HEK293 (cell line): ENCODE data around the gene PLIN4.

Experiments
- CTCF ChIA-PET: fragments of 350-600 bp; formaldehyde crosslinking; extraction: SDS; loops from one replicate; lab custom pipeline; 2021; ENCODE audit warnings: antibody characterized with exemption; lab: Yijun Ruan, JAX
- POLR2A ChIA-PET: fragments of 300-600 bp; formaldehyde crosslinking; extraction: SDS; loops from one replicate; lab custom pipeline; 2020; ENCODE audit warnings: antibody characterized with exemption, inconsistent platforms; lab: Yijun Ruan, JAX
- H3K27ac ChIP-seq: fragments of 200-500 bp; sonication (Bioruptor generic); 2 replicates; pipeline ENCODE4 v1.5.1; 2014; ENCODE audit warnings: low read depth, low read length, control low read depth, inconsistent platforms; ENCODE audit errors: extremely low read depth
- H3K36me3 ChIP-seq, 2 experiments: fragments of 200-500 bp in 1 of 2; sonication (Bioruptor generic) in 1 of 2; 1 replicate in 1 of 2; 2 replicates in 1 of 2; pipeline ENCODE4 v1.5.1; 2014 to 2017; ENCODE audit warnings: inconsistent platforms in 2 of 2, low read length in 2 of 2; ENCODE audit not compliant: control insufficient read depth in 2 of 2, insufficient read depth in 1 of 2
- H3K4me1 ChIP-seq: fragments of 200-500 bp; sonication (Bioruptor generic); 2 replicates; pipeline ENCODE4 v1.5.1; 2014; ENCODE audit warnings: mild to moderate bottlenecking, low read length, inconsistent platforms; ENCODE audit not compliant: control insufficient read depth, insufficient read depth
- H3K4me3 ChIP-seq: 2 replicates; pipeline ENCODE4 v1.5.1; 2011; ENCODE audit warnings: low read depth, mild to moderate bottlenecking, control low read depth, low read length, moderate library complexity
- H3K9me3 ChIP-seq: fragments of 200-500 bp; sonication (Bioruptor generic); 2 replicates; pipeline ENCODE4 v1.5.1; 2014; ENCODE audit warnings: low read depth, low read length, inconsistent platforms; ENCODE audit not compliant: control insufficient read depth, insufficient read depth
- AEBP2 ChIP-seq: fragments of 450-650 bp; formaldehyde crosslinking; IDR thresholded peaks from 2 replicates; pipeline ENCODE4 v1.5.1; 2016; ENCODE audit warnings: missing biosample characterization, missing genetic modification characterization, borderline replicate concordance
- HIC1 ChIP-seq: fragments of 450-650 bp; formaldehyde crosslinking; IDR thresholded peaks from 2 replicates; pipeline ENCODE4 v1.5.1; 2016; ENCODE audit warnings: missing biosample characterization, missing genetic modification characterization
- MZF1 ChIP-seq: fragments of 450-650 bp; formaldehyde crosslinking; IDR thresholded peaks from 2 replicates; pipeline ENCODE4 v1.5.1; 2017; ENCODE audit warnings: missing biosample characterization, missing genetic modification characterization, borderline replicate concordance
- WT1 ChIP-seq: fragments of 450-650 bp; formaldehyde crosslinking; IDR thresholded peaks from 2 replicates; pipeline ENCODE4 v1.5.1; 2016; ENCODE audit warnings: missing biosample characterization, missing genetic modification characterization
- YY2 ChIP-seq: fragments of 450-650 bp; formaldehyde crosslinking; IDR thresholded peaks from 2 replicates; pipeline ENCODE4 v1.5.1; 2016; ENCODE audit warnings: missing biosample characterization, missing genetic modification characterization
- ZFP69B ChIP-seq: fragments of 450-650 bp; formaldehyde crosslinking; IDR thresholded peaks from 2 replicates; pipeline ENCODE4 v1.5.1; 2016; ENCODE audit warnings: missing biosample characterization, missing genetic modification characterization
- ZIC2 ChIP-seq: fragments of 450-650 bp; formaldehyde crosslinking; IDR thresholded peaks from 2 replicates; pipeline ENCODE4 v1.5.1; 2016; ENCODE audit warnings: missing biosample characterization, missing genetic modification characterization
- ZNF121 ChIP-seq: fragments of 450-650 bp; formaldehyde crosslinking; IDR thresholded peaks from 2 replicates; pipeline ENCODE4 v1.5.1; 2016; ENCODE audit warnings: missing biosample characterization, missing genetic modification characterization
- ZNF175 ChIP-seq: fragments of 450-650 bp; formaldehyde crosslinking; IDR thresholded peaks from 2 replicates; pipeline ENCODE4 v1.5.1; 2016; ENCODE audit warnings: missing biosample characterization, missing genetic modification characterization
- ZNF341 ChIP-seq: fragments of 450-650 bp; formaldehyde crosslinking; IDR thresholded peaks from 2 replicates; pipeline ENCODE4; 2016; ENCODE audit warnings: low read depth, missing biosample characterization, missing genetic modification characterization
- ZNF362 ChIP-seq: fragments of 450-650 bp; formaldehyde crosslinking; IDR thresholded peaks from 2 replicates; pipeline ENCODE4 v1.5.1; 2016; ENCODE audit warnings: missing biosample characterization, missing genetic modification characterization
- ZNF768 ChIP-seq: fragments of 450-650 bp; formaldehyde crosslinking; IDR thresholded peaks from 2 replicates; pipeline ENCODE4 v1.5.1; 2018; ENCODE audit warnings: missing biosample characterization, mild to moderate bottlenecking, missing genetic modification characterization
- ZNF837 ChIP-seq: fragments of 450-650 bp; formaldehyde crosslinking; IDR thresholded peaks from 2 replicates; pipeline ENCODE4 v1.5.1; 2016; ENCODE audit warnings: missing biosample characterization, missing genetic modification characterization
- ZSCAN16 ChIP-seq: fragments of 450-650 bp; formaldehyde crosslinking; IDR thresholded peaks from 2 replicates; pipeline ENCODE4 v1.5.1; 2016; ENCODE audit warnings: missing biosample characterization, missing genetic modification characterization
- TF ChIP-seq, protein P1 (sequence below): fragments of 450-650 bp; formaldehyde crosslinking; IDR thresholded peaks from 2 replicates; pipeline ENCODE4 v1.5.1; 2016; ENCODE audit warnings: missing biosample characterization, missing genetic modification characterization

The PLIN4 gene

DNA sequence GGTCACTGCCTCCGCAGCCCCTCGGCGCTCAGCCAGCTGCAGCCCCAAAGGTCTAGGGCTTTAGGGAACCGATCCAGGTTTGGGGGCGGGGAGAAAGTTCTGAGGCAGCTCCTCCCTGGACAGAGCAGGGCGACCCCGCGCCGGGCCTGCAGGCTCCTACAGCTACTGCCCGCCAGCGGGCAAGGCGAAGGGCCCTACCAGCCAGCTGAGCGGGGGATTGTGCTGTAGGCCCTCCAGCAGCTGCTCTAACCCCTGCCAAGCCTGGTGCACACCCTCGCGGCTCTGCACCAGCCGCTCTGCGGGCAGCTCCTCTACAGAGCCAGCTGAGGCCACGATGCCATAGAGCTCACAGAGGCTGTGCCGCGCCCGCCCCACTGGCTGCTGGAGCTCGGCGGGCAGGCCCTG lies 14.0 kb downstream of the PLIN4 start (continued):
- TF ChIP-seq, protein P1, sequence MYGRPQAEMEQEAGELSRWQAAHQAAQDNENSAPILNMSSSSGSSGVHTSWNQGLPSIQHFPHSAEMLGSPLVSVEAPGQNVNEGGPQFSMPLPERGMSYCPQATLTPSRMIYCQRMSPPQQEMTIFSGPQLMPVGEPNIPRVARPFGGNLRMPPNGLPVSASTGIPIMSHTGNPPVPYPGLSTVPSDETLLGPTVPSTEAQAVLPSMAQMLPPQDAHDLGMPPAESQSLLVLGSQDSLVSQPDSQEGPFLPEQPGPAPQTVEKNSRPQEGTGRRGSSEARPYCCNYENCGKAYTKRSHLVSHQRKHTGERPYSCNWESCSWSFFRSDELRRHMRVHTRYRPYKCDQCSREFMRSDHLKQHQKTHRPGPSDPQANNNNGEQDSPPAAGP (tag by site-specific recombination): no peak
- TF ChIP-seq AEBP2 (tag by site-specific recombination): no peak
- no peak for TF ChIP-seq ZNF362 (tag by site-specific recombination)
- no peak for TF ChIP-seq ZNF837 (tag by site-specific recombination)
- TF ChIP-seq ZSCAN16 (tag by site-specific recombination): no peak
- no peak for TF ChIP-seq MZF1

DNA sequence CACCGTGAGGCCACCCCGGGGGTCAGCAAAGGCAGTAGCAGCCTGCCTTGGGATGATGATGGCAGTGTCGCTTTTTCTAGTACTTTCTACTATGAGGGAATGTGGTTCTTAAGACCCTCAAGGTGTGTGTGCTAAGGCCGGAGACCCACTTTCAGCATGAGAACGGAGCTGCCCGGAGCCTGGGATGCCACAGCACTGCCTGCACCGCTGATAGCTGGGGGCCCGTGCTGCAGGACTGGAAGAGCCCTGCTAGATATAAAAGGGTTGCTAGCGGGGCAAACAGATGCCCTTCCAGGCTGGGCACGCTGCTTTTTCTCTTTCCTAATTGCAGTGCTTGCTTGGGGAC lies 14.5 kb downstream of the PLIN4 start:
- H3K27ac ChIP-seq: no peak overlapping the region
- POLR2A ChIA-PET: interaction anchor here (0.6 kb wide), 1 partner anchor 20 kb away, joined by 4 read pairs; no protein-coding TSS in a partner anchor
- TF ChIP-seq ZNF175 (tag by site-specific recombination) (no peak), ZIC2 (peak; percentile 5), ZNF768 (tag by site-specific recombination) (no peak), ZNF121 (tag by site-specific recombination) (no peak)
- TF ChIP-seq, all 188 proteins: peak for 1
- Histone ChIP-seq H3K4me3 (no peak overlapping the region), H3K9me3 (no peaks in the 10 kb centered on the region), H3K4me1 (no peaks in the 10 kb centered on the region), H3K36me3 (peaks cover 6 to 70% of the 10 kb centered on the region in 2 experiments; a peak in 2 of 3 replicates)
- CTCF ChIA-PET: interaction anchor here (0.7 kb wide), 1 partner anchor 29 kb away, joined by 3 read pairs; no protein-coding TSS in a partner anchor

GRCh38 chr19:4503132-4503824 lies 15.0 kb downstream of the PLIN4 start:
- H3K36me3 ChIP-seq: peaks cover 6 to 75% of the 10 kb centered on the region in 2 experiments; a peak in 2 of 3 replicates
- CTCF ChIA-PET: no interaction called here

More at GRCh38 chr19:4503132-4503824, 15.0 kb downstream of the PLIN4 start:
- H3K4me1 ChIP-seq: no peaks in the 10 kb centered on the region
- H3K9me3 ChIP-seq: no peaks in the 10 kb centered on the region
- H3K27ac ChIP-seq: no peak overlapping the region
- POLR2A ChIA-PET: no interaction called here
- no peak for TF ChIP-seq HIC1
- TF ChIP-seq ZNF341 (tag by site-specific recombination): peak; percentile 22; the same call in 1 of the 2 replicates
- TF ChIP-seq ZIC2: peak; percentile 96
- no peak for TF ChIP-seq YY2 (tag by site-specific recombination)
- no peak for TF ChIP-seq ZFP69B
- no peak for TF ChIP-seq WT1 (tag by site-specific recombination)
- TF ChIP-seq, all 188 proteins: peak for 2
- H3K4me3 ChIP-seq: no peak overlapping the region
